Smooth muscle cell (in vitro differentiated cells): ENCODE measurements around the gene TMEM217. TPM values are rescaled to one million over a fixed set of nuclear protein-coding genes. Genes with fewer than 3 reads are reported as not detected.
A peak's percentile ranks its signal among the peaks of the same experiment; 100 is the strongest.

Source experiments
- DNase-seq: peaks from one replicate; lab custom pipeline; 2025; ENCODE audit not compliant: unreplicated experiment; lab: John Stamatoyannopoulos, UW
- H2AFZ ChIP-seq: fragments of 200-600 bp; sonication (generic); 2 replicates; pipeline ENCODE4 v1.6.0; 2016; ENCODE audit warnings: antibody characterized with exemption, low read depth, mild to moderate bottlenecking
- H3F3A ChIP-seq: fragments of 200-600 bp; sonication (generic); 2 replicates; pipeline ENCODE4 v1.6.0; 2017; ENCODE audit warnings: antibody characterized with exemption, low read depth
- H3K27ac ChIP-seq: fragments of 200-600 bp; sonication (generic); 2 replicates; pipeline ENCODE4 v1.5.1; 2016; ENCODE audit warnings: low read depth, mild to moderate bottlenecking
- H3K27me3 ChIP-seq: fragments of 200-600 bp; sonication (generic); 2 replicates; pipeline ENCODE4 v1.6.1; 2016; ENCODE audit warnings: low read depth, mild to moderate bottlenecking
- H3K36me3 ChIP-seq: fragments of 200-600 bp; sonication (generic); 2 replicates; pipeline ENCODE4 v1.5.1; 2016; ENCODE audit warnings: low read depth
- H3K4me1 ChIP-seq: fragments of 200-600 bp; sonication (generic); 2 replicates; pipeline ENCODE4 v1.5.1; 2016; ENCODE audit warnings: low read depth
- H3K4me2 ChIP-seq: fragments of 200-600 bp; sonication (generic); 2 replicates; pipeline ENCODE4 v1.6.0; 2016; ENCODE audit warnings: mild to moderate bottlenecking
- H3K4me3 ChIP-seq: fragments of 200-600 bp; sonication (generic); 2 replicates; pipeline ENCODE4 v1.5.1; 2016; ENCODE audit warnings: mild to moderate bottlenecking
- H3K79me2 ChIP-seq: fragments of 200-600 bp; sonication (generic); 2 replicates; pipeline ENCODE4 v1.6.0; 2016; ENCODE audit warnings: low read depth, mild to moderate bottlenecking
- H3K9ac ChIP-seq: fragments of 200-600 bp; sonication (generic); 2 replicates; pipeline ENCODE4 v1.6.0; 2016; ENCODE audit warnings: low read depth
- H3K9me3 ChIP-seq: fragments of 200-600 bp; sonication (generic); replicated peaks from 2 replicates; pipeline ENCODE4 v1.5.1; 2016; ENCODE audit warnings: low read depth
- H4K20me1 ChIP-seq: fragments of 200-600 bp; sonication (generic); 2 replicates; pipeline ENCODE4 v1.6.0; 2016; ENCODE audit warnings: low read depth
- WGBS: methylation state at CpG from one replicate; pipeline ENCODE4 v1.1.7; 2016; ENCODE audit warnings: low lambda C conversion rate; 5-methylcytosine and 5-hydroxymethylcytosine counted together
- polyA plus RNA-seq: library from polyadenylated mRNA; unstranded; fragments of >200 nt; fragmentation: Nextera tagmentation; extraction: Ambion mirVana; gene quantifications from 2 replicates; pipeline ENCODE4 v1.2.1, GENCODE V29; 2016
- total RNA-seq: library from RNA; depleted of rRNA; stranded (reverse); fragments of >200 nt; gene quantifications from 2 replicates; pipeline ENCODE4 v1.2.3, GENCODE V29; 2014
- TF ChIP-seq, protein P1 (sequence below): fragments of 200-600 bp; sonication (generic); IDR thresholded peaks from 2 replicates; pipeline ENCODE4 v1.5.1; 2017; ENCODE audit warnings: borderline replicate concordance, mild to moderate bottlenecking, antibody characterized with exemption; ENCODE audit not compliant: insufficient read depth, poor library complexity, severe bottlenecking

TMEM217 gene
- total and polyA plus RNA-seq, 2 experiments from 2014 or later = 0.31 to 1.2 TPM

DNA sequence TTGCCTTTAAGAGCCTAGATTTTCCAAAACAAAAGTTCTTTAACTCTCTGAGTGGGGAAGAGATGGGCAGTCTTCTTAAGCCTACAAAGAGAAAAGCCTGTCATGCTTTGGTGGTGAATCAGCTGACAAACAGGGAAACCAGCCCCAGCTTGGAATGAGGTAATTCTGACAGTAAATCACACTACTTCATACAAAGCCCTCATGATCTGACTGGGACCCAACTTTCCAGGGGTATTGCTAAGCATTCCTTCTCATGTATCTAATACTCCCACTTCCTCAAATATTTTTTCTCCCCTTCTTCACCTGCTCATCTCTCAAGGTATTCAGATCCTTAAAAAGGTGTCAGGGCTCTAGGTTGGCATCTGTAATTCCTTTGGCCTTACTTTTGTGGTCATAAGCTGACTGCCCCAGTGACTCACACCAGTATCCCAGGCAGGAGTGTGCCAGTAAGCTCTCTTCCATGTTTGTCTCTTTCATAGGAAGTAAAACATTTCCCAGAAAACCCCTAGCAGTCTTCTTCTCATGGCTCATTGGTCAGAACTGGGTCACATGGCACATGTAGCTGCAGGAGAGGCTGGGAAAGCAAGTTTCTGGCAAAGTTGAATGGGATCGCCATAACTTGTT, 15.4 kb downstream of the TMEM217 start:
- Histone ChIP-seq H3K27me3 (no peaks in the 10 kb centered on the region), H3K4me2 (peak overlapping the region; percentile 62), H3K9ac (peak overlapping the region; percentile 87), H3K4me1 (peaks cover 9% of the 10 kb centered on the region), H3K79me2 (no peaks in the 10 kb centered on the region), H3F3A (peaks cover 38% of the 10 kb centered on the region), H3K4me3 (no peak overlapping the region), H2AFZ (no peak overlapping the region), H3K36me3 (no peaks in the 10 kb centered on the region), H3K9me3 (no peaks in the 10 kb centered on the region), H4K20me1 (no peaks in the 10 kb centered on the region), H3K27ac (peak overlapping the region; percentile 94)
- DNase-seq = no peak
- 59% methylated on average over 1 of the region's 1 CpG for whole genome bisulfite sequencing
- TF ChIP-seq, protein P1, sequence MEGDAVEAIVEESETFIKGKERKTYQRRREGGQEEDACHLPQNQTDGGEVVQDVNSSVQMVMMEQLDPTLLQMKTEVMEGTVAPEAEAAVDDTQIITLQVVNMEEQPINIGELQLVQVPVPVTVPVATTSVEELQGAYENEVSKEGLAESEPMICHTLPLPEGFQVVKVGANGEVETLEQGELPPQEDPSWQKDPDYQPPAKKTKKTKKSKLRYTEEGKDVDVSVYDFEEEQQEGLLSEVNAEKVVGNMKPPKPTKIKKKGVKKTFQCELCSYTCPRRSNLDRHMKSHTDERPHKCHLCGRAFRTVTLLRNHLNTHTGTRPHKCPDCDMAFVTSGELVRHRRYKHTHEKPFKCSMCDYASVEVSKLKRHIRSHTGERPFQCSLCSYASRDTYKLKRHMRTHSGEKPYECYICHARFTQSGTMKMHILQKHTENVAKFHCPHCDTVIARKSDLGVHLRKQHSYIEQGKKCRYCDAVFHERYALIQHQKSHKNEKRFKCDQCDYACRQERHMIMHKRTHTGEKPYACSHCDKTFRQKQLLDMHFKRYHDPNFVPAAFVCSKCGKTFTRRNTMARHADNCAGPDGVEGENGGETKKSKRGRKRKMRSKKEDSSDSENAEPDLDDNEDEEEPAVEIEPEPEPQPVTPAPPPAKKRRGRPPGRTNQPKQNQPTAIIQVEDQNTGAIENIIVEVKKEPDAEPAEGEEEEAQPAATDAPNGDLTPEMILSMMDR = no peak

DNA sequence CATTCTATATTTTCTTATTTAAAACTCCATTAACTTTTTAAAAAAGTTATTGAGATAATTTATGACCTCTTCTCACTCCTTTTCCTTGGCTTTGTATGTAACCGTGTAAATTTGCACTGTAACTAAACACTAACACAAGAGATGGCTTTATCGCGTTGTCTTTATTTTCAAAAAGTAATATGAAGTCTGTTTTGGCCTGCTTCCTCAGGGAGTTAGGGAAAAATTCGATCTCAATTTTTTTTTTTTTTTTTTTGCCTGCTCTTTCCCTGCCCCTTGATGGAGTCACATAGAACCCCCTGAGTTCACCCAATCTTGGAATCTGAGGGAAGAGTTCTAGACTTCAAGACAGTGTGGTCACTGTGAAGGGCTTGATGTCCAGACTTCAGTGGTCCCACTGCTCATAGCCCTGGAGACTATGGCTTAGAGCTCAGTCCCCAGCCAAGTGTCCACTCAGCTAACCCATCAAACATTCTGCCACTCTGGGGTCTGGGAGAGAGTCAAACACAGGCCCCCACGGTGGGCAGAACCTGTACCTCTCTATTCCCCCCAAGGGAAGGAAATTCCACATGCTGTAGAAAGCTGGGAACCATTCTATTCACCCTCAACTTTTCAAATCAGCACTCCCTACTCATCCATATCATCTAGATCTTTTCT, 16.0 kb downstream of the TMEM217 start:
- Histone ChIP-seq H3K4me2 (peak overlapping the region; percentile 46), H4K20me1 (no peaks in the 10 kb centered on the region), H3F3A (peaks cover 38% of the 10 kb centered on the region), H3K36me3 (no peaks in the 10 kb centered on the region), H3K9me3 (no peaks in the 10 kb centered on the region), H3K4me1 (peaks cover 9% of the 10 kb centered on the region), H3K79me2 (no peaks in the 10 kb centered on the region), H2AFZ (no peak overlapping the region), H3K27me3 (no peaks in the 10 kb centered on the region), H3K9ac (peak overlapping the region; percentile 87), H3K27ac (peak overlapping the region; percentile 94), H3K4me3 (no peak overlapping the region)
- 86% methylated on average over 5 of the region's 5 CpGs for WGBS
- no peak for DNase-seq
- TF ChIP-seq, protein P1 = no peak

DNA sequence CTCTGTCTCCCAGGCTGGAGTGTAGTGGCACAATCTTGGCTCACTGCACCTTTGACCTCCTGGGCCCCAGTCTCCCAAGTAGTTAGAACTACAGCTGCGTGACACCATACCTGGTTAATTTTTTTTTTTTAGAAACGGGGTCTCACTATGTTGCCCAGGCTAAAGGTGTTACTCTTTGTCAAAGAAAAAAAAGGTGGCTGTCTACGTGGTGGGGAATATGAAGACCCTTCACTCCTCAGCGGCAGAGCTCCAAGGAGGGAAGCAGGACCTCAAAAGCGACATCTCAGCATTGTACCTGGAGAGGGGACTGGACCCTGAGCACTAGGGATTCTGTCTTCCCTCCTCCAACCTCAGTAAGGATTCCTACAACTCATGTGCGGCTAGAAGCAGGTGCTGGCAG, 16.8 kb downstream of the TMEM217 start:
- TF ChIP-seq, protein P1 = no peak
- no peak overlapping the region for H3K4me2 ChIP-seq
- no peak overlapping the region for H2AFZ ChIP-seq
- H3K9ac ChIP-seq = peak overlapping the region; percentile 87
- peak overlapping the region; percentile 94 for H3K27ac ChIP-seq
- no peak overlapping the region for H3K4me3 ChIP-seq
- no peaks in the 10 kb centered on the region for H3K79me2 ChIP-seq
- no peaks in the 10 kb centered on the region for H4K20me1 ChIP-seq
- no peaks in the 10 kb centered on the region for H3K9me3 ChIP-seq
- peaks cover 38% of the 10 kb centered on the region for H3F3A ChIP-seq
- no peaks in the 10 kb centered on the region for H3K36me3 ChIP-seq
- DNase-seq = no peak
- peaks cover 9% of the 10 kb centered on the region for H3K4me1 ChIP-seq
- no peaks in the 10 kb centered on the region for H3K27me3 ChIP-seq
- 96% methylated on average over 6 of the region's 6 CpGs for WGBS
